Activated CD4-positive, alpha-beta T cell treated with anti-CD3 and anti-CD28 coated beads for 24 hours (primary cell): Measurements from ENCODE around the gene IMP4.
A peak's percentile ranks its signal among the peaks of the same experiment; 100 is the strongest.

Experiments
- DNase-seq, 2 donors: peaks; one replicate each; pipeline ENCODE4 v3.0.0-alpha.2; 2020; ENCODE audit warnings: low read depth in 2 of 2

The IMP4 gene

DNA sequence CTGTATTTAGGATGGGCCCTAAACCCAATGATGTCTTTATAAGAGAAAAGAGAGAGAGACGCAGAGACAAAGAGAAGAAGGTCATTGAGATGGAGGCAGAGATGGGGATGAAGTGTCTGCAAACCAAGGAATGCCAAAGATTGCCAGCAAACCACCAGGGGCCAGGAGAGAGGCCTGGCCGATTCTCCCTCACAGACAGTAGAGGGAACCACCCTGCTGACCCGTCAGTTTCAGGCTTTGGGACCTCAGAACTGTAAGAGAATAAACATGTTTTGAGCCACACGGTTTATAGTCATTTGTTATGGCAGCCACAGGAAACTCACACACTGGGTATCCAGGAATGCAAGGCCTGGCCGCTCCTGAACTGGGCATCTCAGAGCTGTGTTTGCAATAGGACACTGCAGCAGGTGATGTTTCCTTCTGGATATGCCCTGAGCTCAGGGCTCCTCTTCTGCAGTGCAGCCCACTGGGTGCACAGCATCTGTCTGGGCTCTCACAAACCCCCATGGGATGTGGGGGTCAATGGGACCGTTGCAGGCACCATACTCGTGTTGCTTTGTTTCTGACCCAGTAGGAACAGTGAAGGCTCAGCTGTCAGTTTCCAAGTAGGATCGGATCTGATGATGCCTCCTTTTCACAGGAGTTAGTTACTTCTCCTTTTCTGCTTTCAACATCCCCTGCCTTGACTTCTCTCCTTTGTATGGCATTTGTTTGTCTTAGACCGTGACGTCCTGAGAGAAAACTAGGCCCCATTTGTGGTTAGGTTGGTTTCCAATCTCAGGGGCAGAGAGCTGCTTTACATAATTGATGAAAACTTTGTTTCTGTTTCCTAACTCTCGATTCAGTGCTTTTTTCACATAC, 34.0 kb downstream of the IMP4 start:
- DNase-seq: no peak

DNA sequence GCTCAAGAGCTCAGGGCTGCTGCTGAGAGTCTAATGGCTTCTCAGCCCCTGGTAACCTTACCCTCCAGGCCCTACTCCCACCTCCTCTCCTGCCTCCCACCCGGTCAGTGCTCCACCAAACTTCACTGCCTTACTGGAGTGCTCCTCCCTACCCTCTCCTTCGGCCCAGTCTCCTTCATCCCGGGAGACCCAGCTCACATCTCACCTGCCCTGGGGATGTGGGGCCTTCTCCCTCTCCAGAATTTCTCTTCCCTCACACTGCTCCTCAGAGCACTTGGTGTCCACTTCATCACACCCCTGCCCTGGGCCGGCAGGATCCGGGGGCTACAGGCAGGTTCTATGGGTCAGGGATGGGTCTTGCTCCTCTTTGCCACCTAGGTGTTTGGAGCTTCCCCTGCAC, 34.8 kb downstream of the IMP4 start:
- no peak for DNase-seq

DNA sequence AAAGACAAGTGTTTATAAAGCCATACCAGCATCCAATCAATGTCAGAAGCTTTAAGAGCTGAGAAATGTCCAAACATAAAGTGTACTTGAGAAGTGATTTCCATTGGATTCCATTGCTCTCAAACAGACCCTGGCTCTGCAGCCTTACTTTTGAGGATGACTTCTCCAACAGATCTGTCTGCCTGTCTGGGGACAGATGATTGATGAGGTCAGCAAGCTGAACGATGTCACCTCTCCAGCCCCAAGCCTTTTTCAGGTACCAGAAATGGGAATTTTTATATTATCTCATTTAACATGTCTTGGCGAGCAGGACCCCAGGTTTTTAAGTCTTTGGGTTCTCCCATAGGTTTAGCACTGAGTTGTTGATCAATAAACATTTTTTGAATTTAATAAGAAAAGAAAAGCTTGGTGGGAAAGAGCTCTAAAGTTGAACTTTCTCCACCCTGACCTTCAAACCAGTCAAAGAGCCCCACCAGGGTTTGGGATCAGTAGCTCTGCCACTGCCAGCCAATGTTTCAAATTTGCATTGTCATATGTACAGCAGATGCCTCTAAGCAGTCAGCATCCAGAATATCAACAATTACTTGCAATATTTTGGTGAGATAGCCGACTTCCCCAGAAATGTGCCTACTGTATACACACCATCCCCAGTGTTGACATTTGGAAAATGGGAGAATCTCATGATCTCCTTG, 35.7 kb downstream of the IMP4 start:
- DNase-seq: no peak

DNA sequence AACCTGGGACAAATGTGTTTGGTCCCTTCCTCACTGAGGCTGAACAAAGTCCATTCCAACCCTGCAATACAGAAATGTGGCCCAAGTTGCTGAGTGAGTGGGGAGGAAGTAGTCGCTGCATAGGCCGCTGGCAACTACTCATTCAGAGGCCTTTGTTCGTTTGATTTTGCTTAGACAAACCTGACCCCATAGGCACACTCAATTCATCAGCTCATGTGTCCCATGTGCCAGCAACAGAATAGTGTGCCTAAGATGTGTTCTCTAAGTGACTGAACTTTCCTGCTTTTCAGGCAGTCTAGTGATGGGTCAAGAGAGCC, 36.2 kb downstream of the IMP4 start:
- DNase-seq: no peak

DNA sequence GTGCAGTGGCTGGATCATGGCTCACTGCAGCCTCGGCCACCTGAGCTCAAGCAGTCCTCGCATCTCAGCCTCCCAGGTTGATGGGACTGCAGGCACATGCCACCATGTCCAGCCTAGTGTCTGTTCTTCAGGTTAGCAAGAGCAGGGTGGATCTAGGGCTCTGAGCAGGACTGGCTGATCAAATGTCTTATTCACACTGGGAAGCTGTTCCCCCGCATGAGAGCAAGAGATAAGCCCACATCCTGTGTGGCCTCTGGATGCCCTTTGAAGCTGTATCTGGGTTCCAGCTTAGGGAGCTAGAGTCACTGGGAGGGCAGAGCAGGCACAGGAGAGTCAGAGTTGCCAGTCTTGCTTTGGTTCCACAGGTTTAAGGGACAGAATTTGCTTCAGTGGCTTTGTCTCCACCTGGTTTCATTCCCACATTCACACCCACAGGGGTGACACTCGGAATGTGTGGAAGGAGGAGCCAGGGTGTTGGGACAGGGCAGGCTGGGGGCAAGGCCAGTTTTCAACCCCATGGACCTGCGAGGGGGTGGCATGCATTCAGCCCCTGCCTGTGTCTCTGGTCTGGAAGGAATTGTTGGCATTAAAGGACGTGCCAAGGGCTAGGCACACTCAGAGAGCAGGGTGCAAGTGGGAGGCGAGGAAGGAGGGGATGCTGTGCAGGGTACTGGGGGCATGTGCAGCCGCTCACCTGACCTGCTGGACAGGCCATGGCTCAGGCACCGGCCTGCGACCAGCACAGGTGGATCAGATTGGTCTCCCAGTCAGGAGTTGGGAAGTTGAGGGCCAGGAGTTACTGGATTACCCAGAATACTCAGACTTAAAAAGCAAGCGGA, 37.6 kb downstream of the IMP4 start:
- DNase-seq: no peak

DNA sequence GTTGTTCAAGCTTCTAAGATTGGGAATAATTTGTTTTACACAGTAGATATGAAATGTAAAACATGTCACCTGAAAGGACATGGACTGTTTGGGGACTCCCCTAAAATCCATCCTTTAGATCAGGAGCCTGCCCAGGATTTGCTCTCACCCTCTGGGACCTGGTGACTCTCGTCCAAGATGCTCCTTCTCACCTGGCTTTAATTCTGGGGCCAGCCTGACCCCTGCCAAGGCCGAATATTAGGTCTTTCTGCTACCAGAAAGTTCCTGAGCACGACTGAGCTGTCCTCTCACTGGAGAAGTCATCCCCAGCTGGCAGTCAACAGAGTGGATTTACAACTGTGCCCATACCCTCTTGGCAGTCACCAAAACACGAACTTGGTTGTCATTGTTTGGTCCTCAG, 38.4 kb downstream of the IMP4 start:
- no peak for DNase-seq

DNA sequence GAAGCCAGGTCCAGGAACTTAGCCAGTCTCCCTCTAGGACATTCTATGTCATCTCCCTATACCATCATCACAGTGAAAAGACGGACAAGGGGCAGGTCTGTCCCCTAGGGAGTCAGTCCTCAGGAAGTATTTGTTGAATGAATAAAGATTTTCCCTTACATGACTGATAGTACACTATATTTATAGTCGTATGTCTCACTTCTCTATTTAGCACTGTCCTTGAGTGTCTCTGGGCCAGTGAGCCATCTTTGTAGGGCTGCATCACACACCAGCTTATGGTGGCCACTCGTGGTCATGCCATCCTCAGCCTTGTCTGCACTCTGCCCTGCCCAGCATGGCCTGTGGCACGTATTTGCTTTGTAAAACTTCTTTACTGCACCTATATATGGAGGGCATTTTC, 38.9 kb downstream of the IMP4 start:
- no peak for DNase-seq

DNA sequence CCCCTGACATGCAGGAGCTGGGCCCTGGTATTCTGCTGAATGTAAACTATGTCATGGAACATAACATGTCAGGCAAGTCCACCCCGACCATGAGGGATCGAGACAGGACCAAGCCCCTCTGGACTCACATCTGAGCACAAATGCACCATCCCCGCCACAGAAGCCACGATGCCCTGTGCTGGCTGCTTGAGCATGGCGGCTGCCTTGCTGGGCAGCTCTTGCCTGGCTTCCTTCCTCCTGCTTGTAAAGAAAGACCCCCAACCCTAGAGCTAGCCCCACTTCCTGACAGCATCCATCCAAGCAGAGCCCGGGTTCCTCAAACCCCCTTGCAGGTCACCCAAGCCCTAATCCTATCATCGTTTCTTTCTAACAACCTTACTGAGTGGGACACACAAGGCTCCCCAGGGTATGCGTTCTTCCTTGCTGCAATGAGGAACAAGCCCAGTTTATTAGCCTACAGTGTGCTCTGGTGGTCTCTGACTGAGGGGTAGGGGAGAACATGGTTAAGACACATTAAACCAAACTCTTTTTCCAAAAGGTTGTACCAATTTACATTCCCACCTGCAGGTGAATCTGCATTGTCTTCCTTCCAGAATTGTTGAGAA, 39.7 kb downstream of the IMP4 start:
- no peak for DNase-seq

DNA sequence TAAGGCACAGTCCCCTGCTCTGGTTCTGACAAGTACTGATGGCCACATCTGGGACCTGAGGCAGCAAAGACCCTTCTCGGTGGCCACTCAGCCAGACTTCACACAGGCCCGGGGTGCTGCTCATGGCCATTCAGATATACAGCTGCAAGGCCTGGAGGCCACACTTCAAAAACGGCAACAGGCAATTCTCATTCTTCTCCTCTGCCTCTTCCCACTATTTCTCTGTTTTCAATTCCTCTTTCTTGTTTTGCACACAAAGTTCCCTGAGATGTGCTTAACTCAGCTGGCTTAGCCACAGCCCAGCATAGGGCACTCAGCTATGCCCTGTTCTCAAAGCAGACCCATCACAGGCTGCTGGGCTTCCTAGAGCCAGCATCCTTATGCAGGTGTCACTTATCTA, 43.0 kb downstream of the IMP4 start:
- no peak for DNase-seq

DNA sequence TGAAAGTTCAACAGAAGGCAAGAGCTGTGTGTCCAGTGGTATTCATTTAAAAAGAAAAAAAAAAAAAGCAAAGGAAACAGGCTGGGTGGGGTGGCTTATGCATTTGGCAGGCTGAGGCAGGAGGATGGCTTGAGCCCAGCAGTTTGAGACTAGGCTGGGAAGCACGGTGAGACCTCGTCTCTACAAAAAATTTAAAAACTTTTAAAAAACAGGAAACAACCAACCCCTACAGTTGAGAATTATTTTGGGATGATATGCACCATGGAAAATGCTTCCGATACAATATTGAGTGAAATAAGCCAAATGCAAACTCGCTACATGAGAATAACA, 44.3 kb downstream of the IMP4 start:
- DNase-seq: no peak

DNA sequence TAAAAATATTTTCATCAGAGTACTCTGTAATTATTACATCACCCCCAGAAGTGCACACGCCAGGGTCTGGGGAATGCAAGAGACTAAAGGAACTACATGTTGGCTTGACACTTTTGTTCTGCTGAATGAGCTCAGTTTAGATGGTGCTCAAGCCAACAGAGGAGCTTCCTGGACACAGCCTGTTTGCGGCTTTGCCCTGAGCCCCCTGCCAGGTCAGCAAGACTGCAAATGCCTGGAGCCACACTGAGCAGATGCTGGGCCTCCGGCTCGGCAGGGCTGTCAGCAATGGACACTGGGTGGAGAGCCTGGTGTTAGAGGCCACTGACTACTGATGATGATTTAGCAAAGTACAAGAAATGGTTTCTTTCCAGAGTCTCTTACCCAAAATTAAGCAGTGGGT, 45.1 kb downstream of the IMP4 start:
- no peak for DNase-seq

DNA sequence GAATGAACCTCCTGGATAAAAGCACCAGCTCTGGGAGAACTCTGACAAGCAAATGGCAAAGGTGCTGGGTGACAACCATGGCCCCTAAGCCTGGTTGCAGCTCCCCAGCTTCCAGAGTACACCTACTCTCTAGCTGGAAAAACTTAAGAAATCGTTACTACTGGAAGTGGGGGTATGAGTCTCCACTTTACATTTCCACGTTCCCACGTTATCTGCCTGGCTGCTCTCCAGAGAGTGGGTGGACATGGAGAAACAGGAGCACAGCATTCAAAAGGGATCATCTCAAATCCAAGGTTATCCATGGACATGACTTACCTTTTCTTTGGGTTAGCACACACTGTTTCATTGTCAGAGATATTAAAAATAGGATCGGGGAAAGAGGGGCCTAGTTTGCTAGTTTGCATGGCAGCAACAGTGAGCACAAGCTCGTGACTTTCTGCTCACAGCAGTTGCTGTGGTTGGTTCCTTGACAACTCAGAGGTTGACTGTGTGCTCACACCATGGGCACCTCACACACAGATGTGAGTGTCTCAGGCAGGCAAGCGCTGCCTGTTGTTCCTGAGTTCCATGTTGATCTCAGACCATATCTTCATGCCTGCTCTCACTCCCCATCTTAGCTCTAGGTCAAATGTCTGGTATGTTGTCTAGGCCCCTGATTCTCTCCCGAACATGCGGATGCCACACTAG, 45.7 kb downstream of the IMP4 start:
- DNase-seq: no peak

DNA sequence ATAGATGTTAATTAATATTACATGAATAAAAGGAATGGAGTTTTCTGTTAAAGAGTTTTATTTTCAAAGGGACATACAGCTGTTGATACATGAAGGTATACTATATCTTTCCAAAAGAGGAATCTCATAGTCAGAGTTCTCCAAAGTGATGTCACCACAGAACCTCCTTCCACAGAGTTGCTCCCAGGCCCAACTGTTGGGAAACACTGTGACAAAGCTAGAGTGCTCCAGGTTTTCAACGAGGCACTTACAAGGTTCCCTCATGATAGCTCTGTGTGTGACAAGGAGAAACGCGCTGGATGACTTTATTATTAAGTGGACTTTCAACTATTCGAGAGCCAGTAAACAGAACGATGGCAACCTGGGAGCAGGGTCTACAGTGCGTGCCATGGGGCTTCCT, 46.7 kb downstream of the IMP4 start:
- DNase-seq: no peak

DNA sequence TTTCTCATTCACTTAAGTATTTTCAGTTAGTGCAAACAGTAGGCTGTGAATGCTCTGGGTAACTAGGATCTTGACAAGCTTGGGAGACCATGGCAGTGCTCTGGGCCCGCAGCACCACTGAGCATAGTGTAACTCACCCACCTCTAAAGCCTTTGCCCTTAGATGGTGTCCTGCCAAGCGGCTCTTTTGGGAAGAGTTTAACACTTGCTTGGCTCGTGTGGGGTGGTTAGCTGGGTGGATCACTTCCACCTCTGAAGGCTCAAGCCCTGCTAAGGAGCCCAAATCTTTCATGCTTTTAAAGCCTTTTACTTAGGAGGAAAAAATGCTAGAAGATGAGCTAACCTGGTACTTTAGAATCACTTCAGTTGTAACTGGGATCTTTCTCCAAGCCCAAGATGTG, 47.1 kb downstream of the IMP4 start:
- no peak for DNase-seq

DNA sequence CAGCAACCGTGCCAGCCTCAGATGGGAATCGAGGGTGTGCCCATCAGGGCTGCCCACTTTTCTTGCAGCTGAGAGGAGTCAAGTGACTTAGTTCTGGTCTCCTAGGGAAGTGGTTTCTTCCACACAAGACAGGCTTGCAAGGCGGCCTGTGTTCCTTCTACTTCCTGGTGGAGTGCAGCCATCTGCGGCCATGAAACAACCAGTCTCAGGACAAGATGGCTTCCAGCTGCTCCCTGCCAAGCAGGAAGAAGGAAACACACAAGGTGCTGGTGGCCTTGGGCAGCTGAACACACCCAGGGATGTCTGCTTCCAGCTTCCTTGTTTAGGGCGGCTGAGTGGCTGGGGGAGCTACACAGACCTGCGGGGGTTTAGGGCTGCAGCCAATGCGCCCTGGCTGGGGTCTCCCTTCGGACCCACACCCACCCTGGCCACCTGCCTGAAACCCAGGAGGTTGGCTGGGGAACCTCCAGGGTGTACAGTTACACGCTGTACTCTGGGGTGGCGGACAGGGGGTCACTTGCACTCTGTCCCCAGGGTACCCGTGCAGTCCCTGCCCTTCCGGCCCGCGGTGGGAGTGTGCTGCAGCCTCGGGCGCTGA, 47.9 kb downstream of the IMP4 start:
- DNase-seq: no peak

DNA sequence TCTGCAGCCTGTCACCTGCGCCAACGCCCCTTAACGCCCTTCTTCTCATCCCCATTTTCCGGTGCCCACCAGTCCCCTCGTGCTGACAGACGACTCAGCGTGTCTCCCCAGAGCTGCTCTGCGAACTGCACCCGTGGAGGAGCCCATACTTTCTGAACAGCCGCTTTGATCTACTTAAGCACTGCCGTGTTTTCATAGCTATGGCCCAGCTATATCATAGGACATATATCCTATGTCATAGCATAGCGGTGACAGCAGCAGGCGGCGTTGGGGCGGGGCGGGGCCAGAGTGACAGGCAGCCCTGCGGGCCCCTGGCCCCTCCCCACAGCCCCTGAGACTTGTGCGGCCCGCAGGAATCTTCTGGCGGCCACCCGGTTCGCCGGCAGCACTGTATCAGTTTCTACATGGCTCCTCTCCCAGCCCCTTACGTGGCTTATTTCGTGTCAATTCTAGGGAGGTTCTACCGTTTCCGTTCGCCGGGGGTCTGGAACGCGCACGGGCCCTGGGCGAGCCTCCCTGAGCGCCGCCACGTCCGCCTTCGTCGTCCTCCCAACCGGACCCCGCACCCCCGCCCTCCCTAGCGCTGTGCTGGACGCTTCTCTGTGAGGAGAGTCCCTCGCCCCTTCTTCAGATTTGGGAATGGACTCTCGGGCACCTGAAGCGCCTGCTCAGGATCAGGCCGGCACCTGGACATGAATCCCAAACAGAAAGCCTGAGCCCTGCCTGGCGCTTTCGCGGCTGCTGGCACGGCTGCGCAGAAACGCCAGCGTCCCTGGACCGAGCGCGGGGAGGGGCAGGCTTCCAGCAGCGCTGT, 48.6 kb downstream of the IMP4 start:
- DNase-seq: peak; percentile 47 to 63

DNA sequence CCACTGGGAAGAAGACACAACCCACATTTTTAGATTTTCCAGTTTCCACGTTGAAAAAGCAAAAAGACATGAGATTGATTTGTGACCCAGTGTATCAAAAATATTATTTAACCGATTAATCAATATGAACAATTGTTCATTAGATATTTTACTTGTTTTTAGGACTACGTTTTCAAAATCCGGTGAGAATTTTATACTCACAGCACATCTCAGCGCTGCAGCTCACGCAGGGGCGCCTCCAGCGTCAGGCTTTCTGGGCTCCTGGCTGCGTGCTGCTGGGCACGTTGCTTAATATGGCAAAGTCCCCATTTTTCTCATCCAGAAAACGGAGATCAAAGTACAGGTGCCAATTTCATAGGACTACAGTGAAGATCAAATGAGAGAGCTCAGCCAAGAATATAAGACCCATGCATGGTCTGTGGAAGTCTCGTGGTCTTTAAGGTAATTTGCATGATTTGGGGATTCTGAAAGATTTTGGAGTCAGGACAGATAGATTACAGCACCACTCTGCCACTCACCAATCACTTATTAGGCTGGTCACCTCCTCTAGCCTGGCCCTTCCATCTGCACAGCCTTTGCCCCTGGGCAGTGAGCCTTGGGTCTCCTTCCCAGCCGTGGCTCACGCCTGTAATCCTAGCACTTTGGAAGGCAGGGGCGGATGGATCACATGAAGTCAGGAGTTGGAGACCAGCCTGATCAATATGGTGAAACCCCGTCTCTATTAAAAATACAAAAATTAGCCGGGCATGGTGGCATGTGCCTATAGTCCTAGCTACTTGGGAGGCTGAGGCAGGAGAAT, 49.4 kb downstream of the IMP4 start:
- DNase-seq: no peak

DNA sequence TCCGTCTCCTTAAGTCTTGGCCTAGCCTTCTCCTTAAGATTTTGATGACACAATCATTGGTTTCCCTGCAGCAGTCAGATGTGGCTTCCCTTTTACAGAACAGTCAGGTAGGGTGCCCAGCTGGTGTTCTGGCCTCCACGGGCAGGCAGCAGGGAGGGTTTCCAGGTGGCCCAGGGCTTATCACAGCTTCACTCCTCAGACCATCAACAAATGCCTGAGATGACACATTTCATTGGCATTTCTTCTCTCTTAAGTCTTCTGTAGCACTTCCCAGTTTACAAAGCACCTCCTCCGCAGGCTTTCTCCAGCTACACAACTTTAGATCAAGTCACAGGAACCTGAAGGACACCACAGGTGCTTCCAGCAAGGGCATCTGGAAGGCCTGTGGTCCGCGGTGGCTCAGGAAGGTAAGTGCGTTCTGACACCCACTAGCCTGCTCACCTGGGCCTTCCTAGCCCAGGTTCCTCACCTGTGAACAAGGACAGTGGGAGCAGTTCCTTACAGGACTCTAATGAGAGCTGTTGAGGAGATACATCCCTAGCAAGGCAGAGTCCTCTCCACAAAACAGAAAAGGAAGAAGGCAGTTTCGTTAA, 50.7 kb downstream of the IMP4 start:
- DNase-seq: no peak
